ENCODE results near the gene DRAP1.

Gene DRAP1

GRCh38 chr11:65906602-65907001 lies 12.6 kb upstream of the DRAP1 start:
- DNase-seq: no peak

- no peak for DNase-seq
Observed at GRCh38 chr11:65907878-65908277, 11.3 kb upstream of the DRAP1 start.

GRCh38 chr11:65911682-65912568 lies 7.3 kb upstream of the DRAP1 start:
- no peak for DNase-seq

GRCh38 chr11:65912845-65913244 lies 6.4 kb upstream of the DRAP1 start:
- DNase-seq: no peak

- no peak for DNase-seq
Observed at GRCh38 chr11:65915101-65915820, 4.0 kb upstream of the DRAP1 start.

- DNase-seq: no peak
Observed at GRCh38 chr11:65915821-65916251, 3.4 kb upstream of the DRAP1 start.

- DNase-seq: no peak
Observed at GRCh38 chr11:65916391-65916790, 2.8 kb upstream of the DRAP1 start.

- DNase-seq: no peak
Observed at GRCh38 chr11:65917077-65917433, 2.2 kb upstream of the DRAP1 start.

- no peak for DNase-seq
Observed at GRCh38 chr11:65917434-65918210, 1.6 kb upstream of the DRAP1 start.

GRCh38 chr11:65918211-65919140 lies 750 bp upstream of the DRAP1 start, which contains the start of gene C11orf68:
C11orf68 (minus strand) TSS chr11:65919062; CDS start chr11:65919031, 31 bp downstream.
- no peak for DNase-seq

GRCh38 chr11:65919573-65920371 lies 546 bp downstream of the DRAP1 start:
- no peak for DNase-seq

- no peak for DNase-seq
Observed at GRCh38 chr11:65920372-65920802, 1.2 kb downstream of the DRAP1 start.

- DNase-seq: no peak
Observed at GRCh38 chr11:65921033-65921555, 1.9 kb downstream of the DRAP1 start.

GRCh38 chr11:65921876-65922275 lies 2.6 kb downstream of the DRAP1 start:
- DNase-seq: no peak

GRCh38 chr11:65922565-65922964 lies 3.3 kb downstream of the DRAP1 start:
- DNase-seq: no peak

GRCh38 chr11:65925397-65925796 lies 6.2 kb downstream of the DRAP1 start:
- no peak for DNase-seq

GRCh38 chr11:65927904-65928397 lies 8.7 kb downstream of the DRAP1 start:
- DNase-seq: no peak

- DNase-seq: no peak
Observed at GRCh38 chr11:65928667-65929066, 9.4 kb downstream of the DRAP1 start.

- DNase-seq: no peak
Observed at GRCh38 chr11:65931773-65932557, 12.7 kb downstream of the DRAP1 start.

- DNase-seq: no peak
Observed at GRCh38 chr11:65932558-65932919, 13.3 kb downstream of the DRAP1 start.

Data from NCI-H1436 treated with DMSO at 0.1 percent for 48 hours (cell line).